SKM-1 treated with dmso at 0.1 percent for 144 hours (cell line): ENCODE data around the gene UPF1.

Experiments
- DNase-seq: peaks from one replicate; lab custom pipeline; 2025; ENCODE audit not compliant: unreplicated experiment; lab: John Stamatoyannopoulos, UW

Gene UPF1

GRCh38 chr19:18869781-18870530 is 38.2 kb downstream of the UPF1 start:
- no peak for DNase-seq

GRCh38 chr19:18870531-18871172 is 38.9 kb downstream of the UPF1 start:
- no peak for DNase-seq

GRCh38 chr19:18871543-18871942 is 39.8 kb downstream of the UPF1 start:
- DNase-seq: no peak

- DNase-seq: no peak
Observed at GRCh38 chr19:18875726-18876125, 44.0 kb downstream of the UPF1 start.

- no peak for DNase-seq
Observed at GRCh38 chr19:18876865-18877264, 45.1 kb downstream of the UPF1 start.

DNA sequence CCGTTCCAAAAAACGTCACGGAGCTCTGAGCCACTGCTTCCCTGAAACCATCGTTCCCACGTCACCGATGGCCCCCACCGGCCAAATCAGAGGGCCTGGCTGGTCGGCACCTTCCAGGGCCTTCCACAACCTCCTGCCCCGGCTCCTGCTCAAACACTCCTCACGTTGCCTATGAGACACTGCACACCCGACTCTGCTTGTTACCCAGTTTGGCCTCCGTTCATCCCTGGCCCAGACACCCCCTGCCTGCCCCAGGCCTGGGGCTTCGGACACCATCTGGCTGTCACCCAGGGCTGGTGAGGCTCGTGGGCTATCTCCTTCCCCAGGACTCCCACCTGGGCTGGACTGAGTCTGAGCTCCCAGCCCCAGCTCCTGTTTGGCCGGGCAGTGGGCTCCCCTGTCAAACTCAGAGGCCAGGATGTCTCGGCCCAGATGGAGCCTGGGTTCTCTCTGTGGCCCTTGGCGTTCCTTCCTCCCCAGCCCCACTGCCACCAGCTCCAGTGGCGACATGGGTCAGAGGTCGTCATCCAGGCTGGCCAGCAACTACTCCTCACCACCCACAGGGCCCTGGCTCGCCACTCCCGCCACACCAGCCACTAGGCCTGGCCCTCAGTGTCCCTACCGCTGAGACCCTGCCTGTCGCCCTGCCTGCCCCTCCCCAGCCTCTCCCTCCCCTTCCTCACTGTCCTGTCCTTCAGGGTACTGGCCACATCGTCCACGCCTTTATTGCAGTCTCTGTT is 46.5 kb downstream of the UPF1 start:
- DNase-seq: no peak

GRCh38 chr19:18878858-18879578 is 47.3 kb downstream of the UPF1 start:
- DNase-seq: no peak

DNA sequence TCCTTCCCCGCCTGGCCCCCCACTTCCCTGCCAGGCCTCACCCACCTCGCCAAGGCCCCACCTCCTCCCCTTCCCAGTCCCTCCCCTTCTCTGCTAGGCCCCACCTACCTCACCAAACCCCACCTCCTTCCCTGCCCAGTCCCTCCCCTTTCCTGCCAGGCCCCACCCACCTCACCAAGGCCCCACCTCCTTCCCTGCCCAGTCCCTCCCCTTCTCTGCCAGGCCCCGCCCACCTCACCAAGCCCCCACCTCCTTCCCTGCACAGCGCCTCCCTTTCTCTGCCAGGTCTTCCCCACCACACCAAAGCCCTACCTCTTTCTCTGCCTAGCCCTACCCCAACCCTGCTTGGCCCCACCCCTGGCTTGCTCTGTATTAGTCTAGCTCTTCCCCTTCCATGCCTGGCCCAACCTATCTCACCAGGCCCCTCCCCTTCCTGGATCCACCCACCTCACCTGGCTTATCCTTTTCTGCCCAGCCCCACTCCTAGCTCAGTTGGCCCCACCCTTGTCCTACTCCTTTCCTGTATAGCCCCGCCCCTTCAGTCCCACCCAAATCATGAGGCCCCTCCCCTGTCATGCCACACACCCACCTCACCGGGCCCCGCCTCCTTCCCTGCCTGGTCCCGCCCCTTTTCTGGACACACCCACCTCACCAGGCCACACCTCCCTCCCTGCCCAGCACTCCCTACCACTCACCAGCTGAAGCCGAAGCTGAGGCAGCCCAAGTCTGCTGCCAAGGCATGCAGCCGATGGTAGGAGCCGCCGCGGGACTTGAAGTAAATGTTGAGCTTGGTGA is 48.0 kb downstream of the UPF1 start:
- peak; percentile 54 for DNase-seq

DNA sequence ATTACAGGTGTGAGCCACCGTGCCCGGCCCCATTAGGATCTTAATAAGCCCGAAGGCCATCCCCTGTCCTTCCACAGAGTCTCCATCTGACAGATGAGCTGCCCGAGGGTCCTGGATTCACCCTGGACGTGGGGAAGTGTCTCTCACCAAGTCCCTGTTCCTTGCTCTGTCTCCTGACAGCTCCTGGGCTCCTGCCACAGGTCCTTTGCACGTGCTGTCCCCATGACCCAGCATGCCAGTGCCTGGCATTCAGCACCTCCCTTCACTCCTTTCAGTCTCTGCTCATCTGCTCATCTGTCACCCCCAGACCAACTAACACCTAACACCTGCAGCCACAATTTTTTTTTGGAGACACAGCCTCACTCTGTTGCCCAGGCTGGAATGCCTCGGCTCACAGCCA is 49.7 kb downstream of the UPF1 start:
- no peak for DNase-seq

GRCh38 chr19:18883526-18884304 is 52.0 kb downstream of the UPF1 start:
- DNase-seq: no peak

- DNase-seq: no peak
Observed at GRCh38 chr19:18886972-18887371, 55.2 kb downstream of the UPF1 start.

- DNase-seq: no peak
Observed at GRCh38 chr19:18889949-18890745, 58.4 kb downstream of the UPF1 start.

- no peak for DNase-seq
Observed at GRCh38 chr19:18893587-18894253, 62.0 kb downstream of the UPF1 start.

GRCh38 chr19:18894254-18895037 is 62.7 kb downstream of the UPF1 start:
- no peak for DNase-seq

DNA sequence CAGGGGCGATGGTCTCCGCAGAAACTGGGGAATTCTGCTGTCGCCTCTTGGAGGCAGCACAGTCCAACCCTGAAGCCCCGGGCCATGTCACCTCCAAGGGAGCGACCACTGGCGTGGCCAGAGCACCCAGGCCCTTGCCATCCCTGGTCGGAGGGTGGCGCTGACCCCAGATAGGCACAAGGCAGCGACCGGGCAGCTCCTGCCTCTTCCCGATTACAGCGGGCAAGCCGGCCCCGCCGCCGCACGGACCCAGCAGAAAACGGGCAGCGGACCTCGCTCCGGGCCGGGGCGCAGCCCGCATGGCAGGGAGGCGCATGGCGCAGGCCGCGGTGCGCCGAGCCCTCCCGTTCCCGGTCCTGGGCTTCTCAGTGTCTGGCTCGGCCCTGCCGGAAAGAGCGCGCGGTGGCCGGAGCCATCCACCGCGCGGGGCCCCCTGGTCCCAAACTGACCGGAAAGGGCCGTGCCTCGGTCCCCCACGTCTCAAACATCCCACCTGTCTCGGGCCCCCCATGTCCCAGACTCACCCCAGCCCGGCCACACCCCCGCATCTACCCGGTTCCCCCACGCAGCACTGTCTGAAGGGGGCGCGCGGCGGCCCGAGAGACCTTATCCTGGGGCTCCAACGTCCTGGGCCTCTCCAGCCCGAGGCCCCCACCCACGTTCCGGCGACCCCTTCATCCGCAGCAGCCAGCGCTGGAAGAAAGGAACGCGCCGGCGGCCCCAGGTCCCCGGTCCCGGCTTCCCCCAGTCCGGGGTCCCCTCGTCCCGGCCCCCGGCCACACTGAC is 63.5 kb downstream of the UPF1 start:
- DNase-seq: peak; percentile 32

- DNase-seq: no peak
Observed at GRCh38 chr19:18895824-18896341, 64.1 kb downstream of the UPF1 start, which contains the start of gene CERS1. Gene CERS1 (minus strand): TSS chr19:18896158. CDS start chr19:18896072, 86 bp downstream.
